NCI-H2029 treated with DMSO at 0.1 percent for 48 hours (cell line): ENCODE measurements around the gene PTPRE.

Experiments
- DNase-seq: peaks from one replicate; lab custom pipeline; 2025; lab: John Stamatoyannopoulos, UW

The PTPRE gene

DNA sequence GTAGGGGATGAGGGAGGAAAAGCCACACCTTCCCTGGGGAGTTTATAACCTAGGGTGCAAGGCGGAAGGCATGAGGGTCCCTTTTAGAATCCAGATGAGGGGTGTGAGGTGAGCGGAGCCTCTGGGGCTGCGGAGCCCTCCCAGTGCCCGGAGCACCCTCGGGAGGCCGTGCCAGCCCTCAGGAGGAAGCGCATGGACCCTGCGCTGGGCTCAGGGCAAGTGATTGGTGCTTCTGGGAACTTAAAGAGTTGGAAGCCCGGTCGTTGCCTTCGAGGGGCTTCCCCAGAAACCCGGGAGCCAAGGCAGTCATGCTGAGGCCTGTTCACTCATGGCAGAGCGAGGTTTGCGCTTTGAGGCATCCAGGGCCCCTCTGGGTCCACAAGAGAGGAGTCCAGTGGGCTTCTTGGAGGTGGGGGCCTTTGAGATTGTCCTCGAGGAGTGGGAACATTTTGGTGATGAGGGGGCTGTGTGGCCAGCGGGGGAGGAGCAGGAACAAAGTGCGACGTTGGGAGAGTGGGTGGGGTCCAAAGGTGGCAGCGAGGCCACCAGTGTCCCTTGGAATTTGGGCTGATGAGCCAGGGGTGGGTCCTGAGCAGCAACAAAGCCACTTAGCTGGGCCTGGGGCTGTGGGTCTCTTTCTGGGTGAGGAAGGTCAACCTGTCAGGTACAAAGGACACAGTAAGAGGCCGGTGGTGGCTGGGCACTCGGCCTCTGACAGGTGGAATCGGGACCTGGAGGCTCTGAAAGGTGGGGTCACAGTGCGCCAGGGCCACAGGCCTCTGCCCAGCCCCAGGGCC lies 139.5 kb downstream of the PTPRE start:
- no peak for DNase-seq

DNA sequence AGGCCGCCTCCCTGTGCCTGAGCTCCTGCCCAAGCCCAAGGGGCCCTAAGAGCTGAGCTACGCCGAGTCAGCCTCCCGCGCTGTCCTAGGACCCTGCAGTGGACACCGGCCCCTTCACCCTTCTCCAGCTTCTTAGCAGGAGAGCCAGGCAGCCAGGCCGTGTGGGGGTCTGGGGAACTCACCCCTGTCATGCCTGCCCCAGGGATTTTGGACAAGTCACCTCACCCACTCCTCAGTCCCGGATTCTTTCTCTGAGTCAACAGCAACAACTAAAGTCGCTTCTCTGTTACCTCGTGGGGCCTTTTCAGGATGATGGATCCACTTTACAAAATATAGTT lies 140.0 kb downstream of the PTPRE start:
- DNase-seq: no peak

DNA sequence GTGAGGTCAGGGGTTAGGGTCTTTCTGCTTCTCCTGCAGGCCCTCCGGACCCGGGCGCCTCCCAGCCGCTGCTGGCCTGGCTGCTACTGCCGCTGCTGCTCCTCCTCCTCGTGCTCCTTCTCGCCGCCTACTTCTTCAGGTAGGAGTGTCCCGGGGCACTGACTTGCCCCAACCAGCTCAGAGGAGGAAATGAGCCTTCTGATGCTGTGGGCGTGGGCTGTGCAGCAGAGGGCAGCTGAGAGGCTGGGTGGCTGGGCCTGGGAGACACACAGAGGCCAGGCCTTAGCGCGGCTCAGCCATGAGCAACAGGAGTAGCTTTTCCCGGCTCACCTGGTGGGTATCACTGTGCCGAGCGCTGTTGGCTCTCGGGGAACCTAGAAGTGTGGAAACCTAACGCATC lies 140.4 kb downstream of the PTPRE start:
- DNase-seq: no peak

DNA sequence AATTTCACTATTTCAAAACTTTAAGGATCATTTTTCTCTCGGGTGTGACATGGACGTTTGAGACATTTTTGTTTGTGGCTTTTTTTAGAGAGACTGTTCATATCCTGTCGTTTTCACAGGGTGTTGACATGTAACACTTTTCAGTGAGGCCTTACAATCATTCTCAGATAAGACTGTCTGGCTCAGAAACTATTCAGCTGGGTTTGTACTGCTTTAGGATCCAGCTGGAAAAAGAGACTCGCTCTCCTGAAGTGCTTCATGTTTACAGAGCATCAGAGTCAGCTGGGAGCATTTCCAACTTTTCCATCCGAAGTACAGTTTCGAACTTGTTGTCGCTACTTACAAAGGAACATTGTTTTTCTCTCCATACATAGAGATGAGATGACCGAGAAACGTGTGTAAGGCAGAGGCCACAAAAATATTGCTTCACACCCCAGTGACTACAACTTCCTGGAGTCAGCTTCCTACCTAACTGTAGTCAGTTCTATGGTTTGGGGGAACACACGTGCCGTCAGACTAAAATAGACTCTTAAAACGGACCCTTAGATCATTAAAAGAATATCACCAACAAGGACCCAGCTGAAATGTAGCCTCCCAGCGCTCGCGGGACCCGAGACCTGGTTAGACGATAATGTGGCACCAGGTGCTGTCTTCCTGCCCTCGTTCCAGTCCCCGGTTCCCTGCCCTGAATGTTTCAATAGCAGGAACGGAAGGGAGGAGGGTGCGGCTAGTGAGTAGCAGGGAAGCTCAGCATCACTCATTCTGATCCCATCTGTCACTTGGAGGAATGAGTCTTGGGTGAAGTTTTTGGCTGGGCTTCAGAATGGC lies 141.3 kb downstream of the PTPRE start:
- DNase-seq: no peak

DNA sequence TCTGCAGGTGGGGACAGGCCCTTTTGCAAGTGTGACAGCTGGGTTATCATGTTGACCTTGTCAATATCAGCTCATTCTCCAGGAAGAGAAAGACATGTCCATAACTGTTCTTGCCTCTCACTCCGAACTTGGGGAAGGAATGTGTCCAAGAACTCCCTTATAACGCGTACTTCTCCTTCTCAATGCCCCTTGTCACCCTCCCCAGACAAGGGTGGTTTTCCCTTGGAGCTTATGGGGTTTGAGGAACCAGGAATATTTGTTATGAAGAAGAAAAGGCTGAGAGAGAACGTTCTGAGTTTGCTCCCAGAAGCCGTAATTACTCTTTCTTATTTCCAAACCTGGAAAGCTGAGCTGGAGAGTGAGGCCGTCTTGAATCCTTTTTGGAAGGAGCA lies 141.9 kb downstream of the PTPRE start:
- DNase-seq: no peak

DNA sequence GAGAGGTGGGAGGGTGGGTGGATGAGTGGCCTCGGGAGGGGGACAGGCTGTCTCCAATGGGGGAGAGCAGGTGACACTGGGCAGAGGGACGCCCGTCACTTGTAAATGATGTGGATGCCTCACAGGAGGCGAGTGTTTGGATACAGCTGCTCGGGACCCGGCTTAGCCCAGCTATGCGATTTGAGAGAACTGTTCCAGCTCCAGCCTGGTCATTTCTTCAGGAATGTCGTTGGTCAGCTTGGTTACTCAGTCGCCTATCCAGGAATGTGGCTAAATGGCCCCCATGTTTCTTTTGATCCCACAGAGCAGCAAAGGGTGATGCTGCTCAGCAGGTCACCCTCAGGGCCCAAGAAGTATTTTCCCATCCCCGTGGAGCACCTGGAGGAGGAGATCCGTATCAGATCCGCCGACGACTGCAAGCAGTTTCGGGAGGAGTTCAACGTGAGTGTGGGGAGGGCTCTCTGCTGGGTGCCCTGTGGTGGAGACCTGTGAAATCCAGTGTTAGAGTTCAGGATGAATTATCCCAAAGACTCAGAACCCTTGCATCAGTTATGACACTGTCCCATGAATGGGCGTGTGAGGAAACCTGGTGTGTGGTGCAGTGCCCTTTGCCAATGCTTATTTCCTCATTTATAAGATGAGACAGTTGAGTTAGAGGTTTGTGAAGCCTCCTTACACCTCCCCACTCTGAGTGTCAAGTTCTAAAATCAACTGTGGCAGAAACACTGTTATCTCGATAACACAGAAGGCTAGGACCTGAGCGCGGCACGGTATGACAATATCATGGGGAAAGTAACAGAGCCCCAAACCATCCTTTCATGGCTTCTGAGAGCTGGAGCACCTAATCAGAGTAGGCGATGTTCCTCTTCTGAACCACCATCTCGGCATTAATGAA lies 142.6 kb downstream of the PTPRE start:
- DNase-seq: no peak

DNA sequence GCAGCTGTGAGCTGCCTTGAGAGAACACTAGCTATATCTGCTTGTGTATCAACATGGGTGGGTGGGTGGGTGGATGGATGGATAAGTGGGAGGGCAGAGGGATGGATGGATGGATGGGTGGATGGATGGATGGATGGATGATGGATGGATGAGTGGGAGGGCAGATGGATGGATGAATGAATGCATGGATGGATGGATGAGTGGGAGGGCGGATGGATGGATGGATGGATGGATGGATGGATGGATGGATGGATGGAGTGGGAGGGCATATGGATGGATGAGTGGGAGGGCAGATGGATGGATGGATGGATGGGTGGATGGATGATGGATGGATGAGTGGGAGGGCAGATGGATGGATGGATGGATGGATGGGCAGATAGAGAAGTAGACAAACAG lies 143.2 kb downstream of the PTPRE start:
- no peak for DNase-seq

DNA sequence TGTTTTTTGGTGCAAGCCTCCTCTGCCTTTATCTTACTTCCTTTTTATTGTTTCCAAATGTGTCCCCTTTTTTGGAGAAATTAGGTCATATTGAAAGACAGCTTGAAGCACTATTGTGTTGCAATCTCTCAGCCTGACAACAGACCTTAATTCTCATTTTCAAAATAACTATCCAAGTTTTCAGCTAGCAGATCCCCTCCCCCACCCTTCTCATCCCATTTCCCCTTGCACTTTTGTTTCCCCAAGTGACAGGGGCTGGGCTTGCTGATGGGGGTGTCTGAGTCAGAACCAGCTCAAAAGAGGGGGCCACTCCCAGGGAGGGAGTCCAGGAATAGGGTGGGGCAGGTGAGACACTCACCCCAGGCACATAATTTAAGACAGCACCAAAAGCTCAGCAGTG lies 144.0 kb downstream of the PTPRE start:
- DNase-seq: no peak

DNA sequence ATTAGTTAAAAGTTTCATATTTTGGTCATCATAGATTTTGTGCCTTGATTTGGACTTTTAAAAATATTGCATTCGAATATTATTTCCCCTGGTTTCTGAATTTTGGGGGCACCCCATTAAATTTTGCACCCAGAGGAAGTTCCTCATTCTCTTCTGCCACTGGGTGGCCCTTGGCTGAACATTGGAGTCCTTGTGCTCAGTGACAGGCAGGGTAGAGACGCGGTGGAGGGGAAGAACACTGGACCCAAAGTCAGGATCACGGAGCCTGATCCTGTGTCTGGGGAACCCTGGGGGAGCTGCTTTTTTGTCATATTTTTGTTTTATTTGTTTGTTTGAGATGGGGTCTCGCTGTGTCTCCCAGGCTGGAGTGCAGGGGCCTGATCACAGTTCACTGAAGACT lies 144.6 kb downstream of the PTPRE start:
- no peak for DNase-seq

DNA sequence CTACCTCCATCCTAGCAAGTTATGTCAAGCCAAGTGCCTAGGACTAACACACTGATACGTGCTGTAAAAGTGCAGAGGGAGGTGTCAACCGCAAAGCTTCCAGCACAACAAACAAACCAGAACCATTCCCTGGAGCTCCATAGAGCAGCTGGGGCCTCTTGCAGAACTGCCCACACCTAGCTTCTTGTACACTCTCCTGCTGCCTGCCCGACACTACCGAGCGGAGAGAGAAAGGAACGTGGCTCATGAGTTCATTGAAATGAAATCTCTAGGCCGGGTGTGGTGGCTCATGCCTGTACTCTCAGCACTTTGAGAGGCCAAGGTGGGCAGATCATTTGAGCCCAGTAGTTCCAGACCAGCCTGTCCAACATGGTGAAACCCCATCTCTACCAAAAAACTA lies 145.8 kb downstream of the PTPRE start:
- DNase-seq: no peak

DNA sequence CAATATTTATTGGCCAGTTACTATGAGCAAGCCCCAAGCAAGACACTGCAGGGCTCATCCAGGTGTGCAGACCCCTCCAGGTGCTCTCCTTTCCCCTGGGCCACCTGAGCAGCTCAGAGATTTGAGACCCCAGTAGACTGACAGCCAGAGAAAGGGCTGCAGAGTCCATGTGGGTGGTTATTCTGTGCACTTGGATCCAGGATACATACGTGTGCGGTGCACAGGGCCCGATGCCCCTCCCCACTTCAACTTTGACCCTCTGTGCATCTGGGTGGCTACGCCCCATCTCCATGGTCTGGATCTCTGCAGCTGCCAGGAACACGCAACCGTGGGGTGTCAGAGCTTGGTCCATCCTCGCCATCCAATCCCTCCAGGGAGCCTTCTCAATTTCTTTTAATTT lies 146.5 kb downstream of the PTPRE start:
- no peak for DNase-seq

DNA sequence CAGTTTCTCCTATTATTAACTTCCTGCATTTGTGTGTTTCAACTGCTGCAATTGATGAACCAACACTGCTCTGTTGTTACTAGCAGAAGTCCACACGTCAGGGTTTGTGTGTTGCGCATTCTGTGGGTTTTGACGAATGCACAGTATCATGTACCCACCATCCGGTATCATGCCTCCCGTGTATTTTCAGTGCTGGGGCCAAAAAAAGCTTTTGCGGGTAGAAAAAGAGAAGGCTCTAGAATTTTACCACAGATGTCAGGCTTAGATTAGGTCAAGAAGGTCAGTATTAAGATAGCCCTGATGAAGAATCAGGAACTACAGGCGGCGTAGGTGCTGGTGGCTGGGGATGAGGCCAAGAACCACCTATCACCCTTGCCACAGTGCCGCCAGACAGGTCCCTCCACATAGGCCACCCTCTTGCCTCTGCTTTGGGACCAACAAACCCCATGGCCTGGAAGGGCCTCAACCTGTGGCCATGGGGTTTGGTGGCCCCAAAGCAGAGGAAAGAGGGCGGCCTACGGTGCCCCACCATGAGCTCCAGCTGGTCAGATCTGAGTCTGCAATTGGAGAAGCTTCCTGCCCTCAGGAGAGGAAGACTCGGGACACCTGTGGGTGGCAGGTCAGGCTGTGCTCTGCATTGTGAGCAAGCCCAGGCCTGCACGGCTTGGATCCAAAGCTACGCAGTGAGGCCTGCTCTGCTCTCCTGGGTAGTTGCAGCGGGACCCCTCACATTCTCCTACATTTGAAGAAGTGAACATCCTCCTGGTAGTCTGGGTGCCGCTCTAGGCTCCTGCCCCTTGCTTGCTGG lies 147.5 kb downstream of the PTPRE start:
- DNase-seq: no peak

DNA sequence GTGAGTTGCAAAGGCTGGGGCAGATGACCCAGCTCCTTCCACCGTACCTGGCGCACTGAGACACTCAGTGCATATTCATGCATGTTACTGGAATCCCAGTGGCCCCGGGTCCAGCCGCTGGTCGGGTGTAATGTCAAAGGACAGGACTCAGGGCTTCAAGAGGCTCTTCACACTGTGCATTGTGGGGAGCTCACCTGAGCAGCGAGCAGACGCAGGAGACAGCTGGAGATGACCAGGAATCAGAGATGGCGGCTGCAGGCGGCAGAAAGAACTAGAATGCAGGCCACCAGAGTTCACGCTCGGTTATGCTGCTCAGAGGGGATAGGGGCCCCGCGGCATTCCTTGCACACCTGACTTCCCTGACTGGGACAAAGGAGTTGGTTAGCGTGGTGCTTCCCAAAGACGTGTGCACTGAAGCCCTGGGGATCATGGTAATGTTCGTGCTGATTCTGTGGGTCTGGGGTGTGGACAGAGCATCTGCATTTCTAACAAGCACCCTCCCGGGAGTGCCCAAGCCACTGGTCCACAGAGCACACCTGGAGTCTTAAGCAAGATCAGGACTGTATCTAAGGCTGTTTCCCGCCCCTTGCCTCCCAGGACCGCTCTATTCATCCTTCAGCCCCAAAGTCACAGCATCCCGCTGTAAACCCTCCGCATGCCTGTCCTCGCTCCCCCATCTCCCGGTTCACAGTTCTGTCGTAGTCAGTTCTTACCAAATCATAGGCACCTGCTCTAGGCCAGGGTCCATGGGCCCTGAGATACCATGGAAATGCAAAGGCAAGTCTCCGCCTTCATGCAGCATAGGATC lies 148.4 kb downstream of the PTPRE start:
- DNase-seq: no peak

DNA sequence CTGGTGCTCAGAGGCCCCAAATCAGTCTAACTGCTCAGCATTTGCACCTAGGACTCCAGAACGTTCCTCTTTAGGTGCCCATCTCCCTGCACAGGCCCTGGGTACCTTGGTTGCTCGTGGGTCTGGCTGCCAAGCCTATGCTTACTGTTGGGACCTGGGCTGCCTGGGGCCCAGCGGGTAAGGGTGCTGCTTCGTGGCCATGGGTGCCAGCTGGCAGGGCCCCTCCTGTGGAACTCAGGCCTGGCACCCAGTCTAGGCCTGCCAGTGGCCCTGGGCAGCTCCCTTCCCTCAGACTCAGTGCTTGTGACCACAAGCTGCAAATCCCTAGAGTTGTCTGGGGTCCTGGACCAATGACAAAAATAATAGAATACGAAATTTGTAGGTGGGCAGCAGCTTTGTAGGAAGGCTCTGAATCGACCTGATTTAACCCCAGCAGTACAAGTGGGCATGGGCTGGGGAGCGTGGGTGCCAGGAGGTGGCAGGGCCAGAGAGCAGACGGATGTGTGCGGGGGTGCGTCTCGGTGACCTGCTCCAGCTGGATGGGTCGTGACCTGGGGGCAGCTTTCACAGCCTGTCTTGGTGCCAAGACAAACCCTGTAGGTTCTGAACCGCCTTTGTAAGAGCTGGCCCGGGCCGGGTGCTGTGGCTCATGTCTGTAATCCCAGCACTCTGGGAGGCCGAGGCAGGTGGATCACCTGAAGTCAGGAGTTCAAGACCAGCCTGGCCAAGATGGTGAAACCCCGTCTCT lies 149.6 kb downstream of the PTPRE start:
- no peak for DNase-seq

DNA sequence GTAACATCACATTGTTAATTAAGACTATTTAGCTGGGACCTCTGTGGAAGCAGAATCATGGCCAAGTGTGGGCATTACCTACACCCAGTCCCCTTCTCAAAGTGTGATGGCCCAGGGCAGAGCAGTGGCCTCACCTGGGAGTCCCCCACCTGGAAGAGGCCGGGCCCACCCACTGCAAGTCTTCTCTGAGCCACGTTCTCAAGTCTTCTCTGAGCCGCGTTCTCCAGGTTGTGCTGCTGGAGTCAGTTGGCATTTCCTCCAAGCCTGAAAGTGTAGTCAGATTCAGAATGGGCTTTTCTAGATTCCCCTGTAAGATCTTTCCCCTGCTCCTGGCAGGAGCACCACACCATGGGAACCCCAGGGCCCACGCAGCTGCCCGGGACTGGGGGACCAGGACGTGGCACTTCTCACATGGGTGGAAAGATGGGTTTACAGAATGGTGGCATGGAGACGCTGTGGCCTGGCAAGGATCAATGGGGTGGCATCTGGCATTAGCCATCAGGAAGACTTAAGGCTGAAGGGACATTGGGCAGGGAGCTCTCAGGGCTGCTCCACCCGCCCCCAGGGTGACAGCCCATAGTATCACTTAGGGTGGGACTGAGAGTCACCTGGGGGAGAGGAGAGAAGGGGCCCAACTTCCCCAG lies 151.3 kb downstream of the PTPRE start:
- DNase-seq: no peak

DNA sequence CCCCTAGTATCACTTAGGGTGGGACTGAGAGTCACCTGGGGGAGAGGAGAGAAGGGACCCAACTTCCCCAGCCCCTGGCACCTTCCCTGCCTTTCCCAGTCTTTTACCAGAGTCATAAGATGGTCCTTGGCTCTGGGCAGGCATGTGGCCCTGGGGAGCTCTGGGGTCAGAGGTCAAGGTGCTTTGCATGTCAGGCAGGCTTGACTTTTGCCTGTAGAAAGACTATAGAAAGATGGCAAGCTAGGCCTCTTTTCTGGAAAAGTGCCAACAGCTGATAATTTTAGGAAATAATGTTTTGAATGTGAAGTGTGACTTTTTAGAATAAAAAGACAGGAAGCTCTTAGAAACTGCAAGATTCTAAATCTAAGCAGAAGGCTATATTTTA lies 151.8 kb downstream of the PTPRE start:
- DNase-seq: no peak

DNA sequence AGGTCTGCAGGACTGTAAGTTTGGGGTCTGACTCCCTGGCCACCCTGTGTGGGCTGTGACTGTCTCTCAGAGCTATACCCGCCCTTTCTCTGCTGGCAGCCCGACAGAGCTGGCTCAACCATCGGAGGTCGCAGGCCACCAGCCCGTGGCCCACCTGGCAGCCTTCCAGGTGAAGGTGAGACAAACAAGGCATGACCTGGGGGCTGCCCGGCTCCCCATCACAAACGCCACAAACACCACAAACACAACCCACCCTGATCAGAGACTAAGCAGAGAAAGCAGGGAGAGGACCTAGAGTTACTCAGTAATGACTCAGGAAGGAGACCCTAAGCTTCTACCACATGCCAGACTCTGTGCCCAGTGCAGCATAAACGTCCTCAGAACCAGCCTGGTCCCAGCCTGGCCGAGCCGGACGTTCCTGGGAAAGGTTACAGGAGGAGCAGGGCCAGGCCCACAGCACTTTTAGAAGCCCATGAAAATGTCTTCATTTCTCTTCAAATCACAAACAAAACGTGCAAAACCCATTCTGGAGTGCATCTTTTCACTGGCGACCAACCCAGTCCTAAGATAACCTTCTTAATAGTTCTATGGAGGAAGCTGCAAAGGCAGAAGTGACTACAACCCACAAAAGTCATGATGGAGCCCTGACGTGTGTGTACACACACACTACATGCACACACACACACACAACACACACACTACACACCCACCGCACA lies 152.5 kb downstream of the PTPRE start:
- no peak for DNase-seq

DNA sequence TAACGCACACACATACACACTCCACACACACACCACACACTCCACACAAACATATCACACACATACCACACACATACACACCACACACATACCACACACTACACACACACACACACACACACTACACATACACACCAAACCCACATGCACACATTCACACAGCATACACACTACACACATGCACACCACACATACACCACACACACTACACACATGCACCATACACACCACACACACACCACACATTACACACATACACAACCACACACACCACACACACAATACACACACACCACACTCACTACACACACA lies 153.0 kb downstream of the PTPRE start:
- no peak for DNase-seq
